ENCODE data around the gene TNP1.

Gene TNP1

GRCh38 chr2:216859944-216860343 is at the start of gene TNP1:
Gene TNP1, minus strand, starts transcription at chr2:216860064. Its CDS starts 30 bp downstream, at chr2:216860034.
- DNase-seq: no peak

- DNase-seq: no peak
Observed at GRCh38 chr2:216908300-216908699, 48.4 kb upstream of the TNP1 start.

GRCh38 chr2:216905649-216906329 is 45.9 kb upstream of the TNP1 start:
- no peak for DNase-seq

- no peak for DNase-seq
Observed at GRCh38 chr2:216904974-216905373, 45.1 kb upstream of the TNP1 start.

- no peak for DNase-seq
Observed at GRCh38 chr2:216904554-216904953, 44.7 kb upstream of the TNP1 start.

- DNase-seq: no peak
Observed at GRCh38 chr2:216903470-216903869, 43.6 kb upstream of the TNP1 start.

- DNase-seq: no peak
Observed at GRCh38 chr2:216901273-216901672, 41.4 kb upstream of the TNP1 start.

- no peak for DNase-seq
Observed at GRCh38 chr2:216900406-216900805, 40.5 kb upstream of the TNP1 start.

GRCh38 chr2:216897561-216898203 is 37.8 kb upstream of the TNP1 start:
- no peak for DNase-seq

GRCh38 chr2:216890138-216890537 is 30.3 kb upstream of the TNP1 start:
- no peak for DNase-seq

- DNase-seq: no peak
Observed at GRCh38 chr2:216888887-216889622, 29.2 kb upstream of the TNP1 start.

- no peak for DNase-seq
Observed at GRCh38 chr2:216888081-216888480, 28.2 kb upstream of the TNP1 start.

- DNase-seq: no peak
Observed at GRCh38 chr2:216887138-216887537, 27.3 kb upstream of the TNP1 start.

GRCh38 chr2:216885117-216885553 is 25.3 kb upstream of the TNP1 start:
- DNase-seq: no peak

- DNase-seq: no peak
Observed at GRCh38 chr2:216884347-216884746, 24.5 kb upstream of the TNP1 start.

- no peak for DNase-seq
Observed at GRCh38 chr2:216882876-216883275, 23.0 kb upstream of the TNP1 start.

- DNase-seq: no peak
Observed at GRCh38 chr2:216881411-216881810, 21.5 kb upstream of the TNP1 start.

- no peak for DNase-seq
Observed at GRCh38 chr2:216880509-216881184, 20.8 kb upstream of the TNP1 start.

- DNase-seq: no peak
Observed at GRCh38 chr2:216879727-216880508, 20.1 kb upstream of the TNP1 start.

GRCh38 chr2:216878072-216878471 is 18.2 kb upstream of the TNP1 start:
- no peak for DNase-seq

GRCh38 chr2:216877085-216877484 is 17.2 kb upstream of the TNP1 start:
- no peak for DNase-seq

- no peak for DNase-seq
Observed at GRCh38 chr2:216875862-216876261, 16.0 kb upstream of the TNP1 start.

- DNase-seq: no peak
Observed at GRCh38 chr2:216873573-216873972, 13.7 kb upstream of the TNP1 start.

All from NCI-H510A (cell line).